Upper lobe of left lung (tissue), 4 donors: ENCODE data around the gene BABAM2.

ENCODE experiments used
- CTCF ChIP-seq, 6 experiments: fragments of 450-650 bp in 4 of 6; fragments of 200-600 bp in 2 of 6; sonication (generic) in 2 of 6; IDR thresholded peaks; one replicate each; pipeline ENCODE4 v1.5.1; 2016 to 2019; ENCODE audit warnings: antibody characterized with exemption in 6 of 6
- EP300 ChIP-seq, 4 donors: sonication (generic); formaldehyde crosslinking; IDR thresholded peaks; one replicate each; pipeline ENCODE4 v1.5.1; 2017; ENCODE audit warnings: antibody characterized with exemption in 4 of 4, control low read depth in 2 of 4
- POLR2AphosphoS5 ChIP-seq, 2 donors: sonication (generic); formaldehyde crosslinking; IDR thresholded peaks; one replicate each; pipeline ENCODE4 v1.5.1; 2017; ENCODE audit warnings: antibody characterized with exemption in 2 of 2

- TF ChIP-seq CTCF (IDR thresholded peaks at IDR 0.05): no peak
- TF ChIP-seq EP300 (IDR thresholded peaks at IDR 0.05): no peak
- TF ChIP-seq POLR2AphosphoS5 (IDR thresholded peaks at IDR 0.05): no peak
These were observed 251.9 kb downstream of the BABAM2 start for GRCh38 chr2:28142386-28142785.
